Right atrium auricular region (tissue), 2 donors: ENCODE data around the gene ZNF319. TPM values are rescaled to one million over a fixed set of nuclear protein-coding genes. Genes with fewer than 3 reads are reported as not detected.

ENCODE experiments used
- DNase-seq: peaks from one replicate; pipeline ENCODE4 v3.0.0-alpha.2; 2019; ENCODE audit warnings: low spot score
- H3K27ac ChIP-seq, 2 donors: fragments of 200-600 bp; sonication (generic); 1 replicate in 1 of 2; 2 replicates in 1 of 2; pipeline ENCODE4 v1.5.1; 2016 to 2019
- H3K27me3 ChIP-seq, 2 donors: fragments of 200-600 bp; sonication (generic); one replicate each; pipeline versions ENCODE4 v1.5.1 to v1.6.0; 2017 to 2019
- H3K36me3 ChIP-seq: fragments of 200-600 bp; sonication (generic); one replicate; pipeline ENCODE4 v1.5.1; 2016
- H3K4me1 ChIP-seq, 2 donors: fragments of 200-600 bp; sonication (generic); one replicate each; pipeline versions ENCODE4 v1.5.1 to v1.6.0; 2017 to 2019
- H3K4me3 ChIP-seq, 2 donors: fragments of 200-600 bp; sonication (generic); 1 replicate in 1 of 2; 2 replicates in 1 of 2; pipeline ENCODE4 v1.5.1; 2017 to 2019; ENCODE audit warnings: mild to moderate bottlenecking in 1 of 2, moderate library complexity in 1 of 2
- H3K9me3 ChIP-seq, 2 donors: fragments of 200-600 bp; sonication (generic); one replicate each; pipeline ENCODE4 v1.5.1; 2019
- total RNA-seq, 2 donors: library from RNA; depleted of rRNA; stranded (reverse); fragments of >200 nt; gene quantifications; one replicate each; pipeline ENCODE4 v1.1.0, GENCODE V29; 2016
- TF ChIP-seq, protein P1 (sequence below), 2 donors: fragments of 200-600 bp; sonication (generic); IDR thresholded peaks; one replicate each; pipeline ENCODE4 v1.5.1; 2019; ENCODE audit warnings: antibody characterized with exemption in 2 of 2

Gene ZNF319
- total RNA-seq, 2 donors from 2014 or later = 5.1 to 6.6 TPM

DNA sequence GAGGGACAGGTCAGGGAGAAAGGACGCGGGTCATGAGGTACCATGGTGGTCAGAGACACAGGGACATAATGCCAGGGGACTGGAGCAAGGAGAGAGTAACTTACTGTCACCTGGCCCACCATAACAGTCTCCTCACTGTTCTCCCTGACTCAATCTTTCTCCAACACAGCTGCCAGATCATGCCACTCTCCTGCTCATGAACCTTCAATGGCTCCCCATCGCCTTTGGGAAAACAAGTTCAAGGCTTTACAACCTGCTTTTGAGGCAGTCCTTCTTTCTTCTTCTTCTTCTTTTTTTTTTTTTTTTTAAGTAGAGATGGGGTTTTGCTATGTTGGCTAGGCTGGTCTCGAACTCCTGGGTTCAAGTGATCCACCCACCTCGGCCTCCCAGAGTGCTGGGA is 52.4 kb downstream of the ZNF319 start:
- Histone ChIP-seq H3K27ac (no peak overlapping the region), H3K4me3 (no peak overlapping the region), H3K27me3 (no peaks in the 10 kb centered on the region), H3K36me3 (no peaks in the 10 kb centered on the region), H3K9me3 (no peaks in the 10 kb centered on the region), H3K4me1 (no peaks in the 10 kb centered on the region)
- TF ChIP-seq, protein P1, sequence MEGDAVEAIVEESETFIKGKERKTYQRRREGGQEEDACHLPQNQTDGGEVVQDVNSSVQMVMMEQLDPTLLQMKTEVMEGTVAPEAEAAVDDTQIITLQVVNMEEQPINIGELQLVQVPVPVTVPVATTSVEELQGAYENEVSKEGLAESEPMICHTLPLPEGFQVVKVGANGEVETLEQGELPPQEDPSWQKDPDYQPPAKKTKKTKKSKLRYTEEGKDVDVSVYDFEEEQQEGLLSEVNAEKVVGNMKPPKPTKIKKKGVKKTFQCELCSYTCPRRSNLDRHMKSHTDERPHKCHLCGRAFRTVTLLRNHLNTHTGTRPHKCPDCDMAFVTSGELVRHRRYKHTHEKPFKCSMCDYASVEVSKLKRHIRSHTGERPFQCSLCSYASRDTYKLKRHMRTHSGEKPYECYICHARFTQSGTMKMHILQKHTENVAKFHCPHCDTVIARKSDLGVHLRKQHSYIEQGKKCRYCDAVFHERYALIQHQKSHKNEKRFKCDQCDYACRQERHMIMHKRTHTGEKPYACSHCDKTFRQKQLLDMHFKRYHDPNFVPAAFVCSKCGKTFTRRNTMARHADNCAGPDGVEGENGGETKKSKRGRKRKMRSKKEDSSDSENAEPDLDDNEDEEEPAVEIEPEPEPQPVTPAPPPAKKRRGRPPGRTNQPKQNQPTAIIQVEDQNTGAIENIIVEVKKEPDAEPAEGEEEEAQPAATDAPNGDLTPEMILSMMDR (IDR thresholded peaks at IDR 0.05) = no peak
- no peak for DNase-seq

DNA sequence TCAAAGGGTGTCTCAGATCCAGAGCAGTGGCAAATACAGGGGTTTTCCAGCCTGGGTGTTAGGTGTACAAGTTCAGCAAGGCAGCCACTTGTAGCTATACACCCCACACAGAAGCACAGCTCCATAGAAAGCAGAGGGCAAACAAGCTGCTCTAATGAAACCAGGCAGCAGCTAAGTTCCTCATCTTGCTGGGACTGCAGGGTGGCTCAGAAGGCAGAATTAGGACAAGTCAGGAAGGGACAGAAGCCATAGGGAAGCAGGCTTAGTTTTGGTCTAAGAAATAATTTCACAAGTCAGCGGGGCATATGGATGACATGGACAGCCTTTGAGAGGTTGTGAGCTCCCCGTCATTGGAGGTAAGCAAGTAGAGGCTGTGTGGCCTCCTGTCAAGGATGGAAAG is 53.2 kb downstream of the ZNF319 start:
- H3K9me3 ChIP-seq = no peaks in the 10 kb centered on the region
- no peaks in the 10 kb centered on the region for H3K27me3 ChIP-seq
- TF ChIP-seq, protein P1 (IDR thresholded peaks at IDR 0.05) = no peak
- no peak overlapping the region for H3K4me3 ChIP-seq
- no peaks in the 10 kb centered on the region for H3K36me3 ChIP-seq
- H3K4me1 ChIP-seq = no peaks in the 10 kb centered on the region
- DNase-seq = no peak
- no peak overlapping the region for H3K27ac ChIP-seq

DNA sequence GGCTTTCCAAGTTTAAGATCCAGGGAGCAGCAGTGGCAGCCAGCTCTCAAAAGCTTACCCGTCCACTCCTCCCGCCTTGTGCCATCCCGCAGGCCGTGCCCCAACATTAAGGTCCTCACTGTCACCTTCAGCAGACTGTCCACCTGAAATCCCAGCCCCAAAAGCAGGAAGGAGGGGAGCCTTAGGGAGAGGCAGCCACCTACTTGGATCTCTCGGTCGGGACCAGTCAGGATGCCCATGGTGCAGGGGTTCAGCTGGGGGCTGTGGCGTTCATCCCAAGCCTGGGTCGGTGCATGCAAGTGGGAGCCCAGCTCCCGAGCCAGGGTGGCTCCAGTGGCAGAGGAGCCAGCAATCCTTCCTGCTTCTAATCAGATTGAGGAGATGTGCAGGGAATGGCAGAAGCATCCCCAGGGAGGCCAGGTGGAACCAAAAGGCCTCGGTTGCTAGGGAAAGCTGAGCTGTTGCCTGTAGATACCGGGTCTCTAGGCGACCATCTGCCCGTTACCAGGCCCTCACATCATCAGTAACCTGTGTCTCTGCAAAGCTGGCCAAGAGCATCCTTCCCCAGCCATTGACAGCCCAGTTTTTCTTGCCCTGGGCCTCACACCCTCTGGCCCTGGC is 54.2 kb downstream of the ZNF319 start:
- DNase-seq = no peak
- Histone ChIP-seq H3K4me1 (peaks cover 0 to 2% of the 10 kb centered on the region in 2 donors), H3K27ac (no peak overlapping the region), H3K36me3 (no peaks in the 10 kb centered on the region), H3K27me3 (no peaks in the 10 kb centered on the region), H3K4me3 (no peak overlapping the region), H3K9me3 (no peaks in the 10 kb centered on the region)
- TF ChIP-seq, protein P1 (IDR thresholded peaks at IDR 0.05) = no peak

DNA sequence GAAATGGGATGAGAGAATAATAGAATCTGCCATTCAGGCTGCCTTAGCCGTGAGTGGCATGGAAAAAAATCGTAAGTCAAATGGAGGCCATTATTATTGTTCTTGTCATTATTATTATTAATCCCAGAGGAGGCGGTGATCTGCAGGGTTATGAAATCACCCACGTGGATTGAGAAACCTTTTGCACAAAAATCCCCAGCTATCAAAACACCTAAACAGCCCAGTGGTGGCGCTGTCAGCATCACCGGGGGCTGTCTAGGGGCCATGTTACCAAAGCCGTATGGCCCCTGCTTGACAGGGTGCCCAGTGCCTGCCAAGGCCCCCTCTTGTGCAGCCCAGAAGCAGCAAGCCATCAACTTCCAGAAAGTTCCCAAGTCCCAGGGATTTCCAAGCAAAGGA is 54.7 kb downstream of the ZNF319 start:
- H3K4me1 ChIP-seq = peaks cover 0 to 6% of the 10 kb centered on the region in 2 donors
- TF ChIP-seq, protein P1 (IDR thresholded peaks at IDR 0.05) = no peak
- no peak for DNase-seq
- H3K27me3 ChIP-seq = no peaks in the 10 kb centered on the region
- H3K36me3 ChIP-seq = no peaks in the 10 kb centered on the region
- no peaks in the 10 kb centered on the region for H3K9me3 ChIP-seq
- H3K27ac ChIP-seq = no peak overlapping the region
- no peak overlapping the region for H3K4me3 ChIP-seq

DNA sequence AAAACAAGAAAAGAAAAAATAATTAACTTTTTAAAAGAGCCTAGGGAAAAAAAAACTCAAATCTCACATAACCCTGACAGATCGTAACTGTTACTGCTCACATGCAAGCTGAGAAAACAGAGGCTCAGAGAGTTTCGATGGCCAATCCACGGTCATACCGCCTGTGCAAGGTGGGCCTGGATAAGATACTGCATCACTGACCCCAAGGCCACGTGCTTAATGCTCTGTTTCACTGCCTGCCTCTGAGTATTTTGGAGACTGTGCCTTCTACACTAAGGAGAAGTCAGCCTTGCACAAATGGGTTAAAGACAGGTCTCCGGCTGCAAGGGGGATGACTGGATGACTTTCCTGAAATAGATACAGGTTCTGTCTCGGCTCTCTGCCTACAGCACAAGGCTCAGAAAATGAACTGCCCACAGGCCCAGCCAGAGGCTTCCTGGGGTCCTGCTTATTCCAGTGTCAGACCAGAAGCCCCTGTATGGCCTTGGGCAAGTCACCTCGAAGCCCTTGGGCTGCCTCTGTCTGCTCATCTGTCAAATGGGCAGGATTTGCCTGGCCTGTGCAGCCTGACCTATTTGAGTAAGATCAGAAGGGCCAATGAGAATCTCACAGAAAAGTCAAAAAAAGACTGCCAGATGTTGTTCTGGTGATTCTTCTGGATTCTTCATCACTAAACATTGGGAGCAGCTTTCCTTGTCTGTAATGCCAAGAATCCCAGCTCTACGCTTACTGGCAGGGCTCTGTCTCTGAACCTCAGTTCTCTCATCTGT is 55.3 kb downstream of the ZNF319 start:
- H3K4me3 ChIP-seq = no peak overlapping the region

More for the DNA sequence above, 55.3 kb downstream of the ZNF319 start:
- TF ChIP-seq, protein P1 (IDR thresholded peaks at IDR 0.05) = no peak
- no peak for DNase-seq
- Histone ChIP-seq H3K36me3 (no peaks in the 10 kb centered on the region), H3K27me3 (no peaks in the 10 kb centered on the region), H3K27ac (no peak overlapping the region), H3K4me1 (peaks cover 0 to 8% of the 10 kb centered on the region in 2 donors), H3K9me3 (no peaks in the 10 kb centered on the region)

Other genes starting within 250 kb of the ZNF319 start
- gene KIFC3, start 198.2 kb downstream of the ZNF319 start, total RNA-seq = 10 to 100 TPM; 40.6 to 59.5 TPM
- gene CNGB1, start 29.5 kb downstream of the ZNF319 start, total RNA-seq = not detected
- gene USB1, start 735 bp upstream of the ZNF319 start, total RNA-seq = 10 to 100 TPM; 32.2 to 43.2 TPM
- 10 to 100 TPM; 36.9 to 52.3 TPM for gene MMP15, start 25.1 kb upstream of the ZNF319 start, total RNA-seq
- 10 to 100 TPM; 36.9 to 64.2 TPM for gene CFAP20, start 128.7 kb upstream of the ZNF319 start, total RNA-seq
- 10 to 100 TPM; 17.2 to 18.1 TPM for gene CSNK2A2, start 197.4 kb upstream of the ZNF319 start, total RNA-seq